ENCODE measurements around the gene CTTNBP2. TPM values are rescaled to one million over a fixed set of nuclear protein-coding genes. Genes with fewer than 3 reads are reported as not detected.

CTTNBP2 gene
- total and polyA plus RNA-seq, 2 of the 13 experiments (the other 11 are each of a cell fraction or from before 2014, with no cell fraction given) = not detected

GRCh38 chr7:117818232-117818631 is 55.0 kb downstream of the CTTNBP2 start:
- Histone ChIP-seq H3K27me3 (ENCODE audit: control insufficient read depth in 1 of 2, insufficient read depth in 2 of 2, low read length in 2 of 2) (no peaks in the 10 kb centered on the region), H3K36me3 (replicated peaks in 1 of 2; ENCODE audit: control insufficient read depth in 1 of 2, insufficient read depth in 2 of 2, low read length in 2 of 2) (no peaks in the 10 kb centered on the region), H3K27ac (ENCODE audit: extremely low read length, insufficient read depth, low read length) (no peak overlapping the region), H2AFZ (ENCODE audit: low read length) (no peak overlapping the region), H3K4me3 (replicated peaks in 1 of 3; ENCODE audit: insufficient read depth in 1 of 3, low read depth in 2 of 3, low read length in 3 of 3) (no peak overlapping the region), H4K20me1 (ENCODE audit: insufficient read depth, low read length) (no peaks in the 10 kb centered on the region), H3K4me1 (ENCODE audit: insufficient read depth, low read length) (no peaks in the 10 kb centered on the region), H3K9ac (ENCODE audit: insufficient read depth, low read depth, low read length) (no peak overlapping the region), H3K9me3 (ENCODE audit: low read length) (no peaks in the 10 kb centered on the region), H3K79me2 (ENCODE audit: insufficient read depth, low read length) (no peaks in the 10 kb centered on the region), H3K4me2 (ENCODE audit: low read depth, low read length) (no peak overlapping the region)
- no peak for TF ChIP-seq ZNF101 (CRISPR knock-in tag; IDR thresholded peaks at IDR 0.05; ENCODE audit: borderline replicate concordance, low read depth)
- FAIRE-seq = no peak
- POLR2A ChIA-PET = no interaction called here
- CTCF ChIA-PET (ENCODE audit: low intra/inter-chr PET ratio, low total read pairs) = no interaction called here
- BruUV-seq (replicated peaks) = no TSS peak
- no peak for DNase-seq (ENCODE audit: low spot score)
- WGBS (ENCODE audit: low lambda C conversion rate) = 25% methylated on average over 2 of the region's 2 CpGs
- in situ Hi-C loops (cut with HindIII; ENCODE audit: extremely low pct_ligation_motif_present, low pct_unique_long_range_greater_than_20kb) (no loop called here), intact Hi-C loops (cut with micrococcal nuclease; ENCODE audit: unreplicated experiment) (no loop called here)
- no peak for ATAC-seq

GRCh38 chr7:117816727-117817126 is 56.5 kb downstream of the CTTNBP2 start:
- Histone ChIP-seq H3K36me3 (replicated peaks in 1 of 2; ENCODE audit: control insufficient read depth in 1 of 2, insufficient read depth in 2 of 2, low read length in 2 of 2) (no peaks in the 10 kb centered on the region), H2AFZ (ENCODE audit: low read length) (no peak overlapping the region), H3K4me1 (ENCODE audit: insufficient read depth, low read length) (no peaks in the 10 kb centered on the region), H3K27ac (ENCODE audit: extremely low read length, insufficient read depth, low read length) (no peak overlapping the region), H3K9me3 (ENCODE audit: low read length) (no peaks in the 10 kb centered on the region), H4K20me1 (ENCODE audit: insufficient read depth, low read length) (no peaks in the 10 kb centered on the region), H3K79me2 (ENCODE audit: insufficient read depth, low read length) (no peaks in the 10 kb centered on the region), H3K27me3 (ENCODE audit: control insufficient read depth in 1 of 2, insufficient read depth in 2 of 2, low read length in 2 of 2) (no peaks in the 10 kb centered on the region), H3K9ac (ENCODE audit: insufficient read depth, low read depth, low read length) (no peak overlapping the region), H3K4me2 (ENCODE audit: low read depth, low read length) (no peak overlapping the region), H3K4me3 (replicated peaks in 1 of 3; ENCODE audit: insufficient read depth in 1 of 3, low read depth in 2 of 3, low read length in 3 of 3) (no peak overlapping the region)
- intact Hi-C loops (cut with micrococcal nuclease; ENCODE audit: unreplicated experiment) = no loop called here
- ATAC-seq = no peak
- DNase-seq (ENCODE audit: low spot score) = no peak
- in situ Hi-C loops (cut with HindIII; ENCODE audit: extremely low pct_ligation_motif_present, low pct_unique_long_range_greater_than_20kb) = no loop called here
- WGBS (ENCODE audit: low lambda C conversion rate) = 13% methylated on average over 7 of the region's 7 CpGs
- POLR2A ChIA-PET = no interaction called here
- no peak for FAIRE-seq
- TF ChIP-seq TOPORS (CRISPR knock-in tag; IDR thresholded peaks at IDR 0.05) (no peak), SRF (IDR thresholded peaks at IDR 0.05; ENCODE audit: low read depth, low read length) (no peak), KIAA2018 (CRISPR knock-in tag; IDR thresholded peaks at IDR 0.05; ENCODE audit: borderline replicate concordance) (no peak)
- CTCF ChIA-PET (ENCODE audit: low intra/inter-chr PET ratio, low total read pairs) = no interaction called here
- BruUV-seq (replicated peaks) = no TSS peak

Measured in HepG2 (cell line).